IMR-90 (cell line): ENCODE results near the gene DGKE.

Experiments used
- FOS ChIP-seq: fragments of 150-350 bp; IDR thresholded peaks from 2 replicates; pipeline ENCODE4 v1.6.1; 2016; ENCODE audit warnings: low read depth, low read length
- MAFK ChIP-seq: IDR thresholded peaks from 2 replicates; pipeline ENCODE4 v1.6.1; 2012; ENCODE audit warnings: low read depth, low read length, improper control_type of control experiment
- NFE2L2 ChIP-seq: fragments of 150-350 bp; IDR thresholded peaks from 2 replicates; pipeline ENCODE4 v1.6.1; 2016; ENCODE audit warnings: low read depth, mild to moderate bottlenecking, low read length
- POLR2A ChIP-seq: IDR thresholded peaks from 2 replicates; pipeline ENCODE4 v1.6.1; 2012; ENCODE audit warnings: mild to moderate bottlenecking, low read depth, low read length
- RAD21 ChIP-seq: IDR thresholded peaks from 2 replicates; pipeline ENCODE4 v1.6.1; 2012; ENCODE audit warnings: low read length, improper control_type of control experiment
- RFX5 ChIP-seq: IDR thresholded peaks from 2 replicates; pipeline ENCODE4 v1.8.0; 2012; ENCODE audit warnings: low read depth, mild to moderate bottlenecking, low read length, moderate library complexity
- TF ChIP-seq, protein P1 (sequence below): conservative IDR thresholded peaks from 2 replicates; pipeline ENCODE4 v1.5.1; 2012; ENCODE audit warnings: mild to moderate bottlenecking, low read depth, low read length, improper control_type of control experiment
- TF ChIP-seq, protein P2 (sequence below): fragments of 150-350 bp; IDR thresholded peaks from 2 replicates; pipeline ENCODE4 v1.6.1; 2016; ENCODE audit warnings: low read depth, mild to moderate bottlenecking, low read length, moderate library complexity, borderline replicate concordance

DNA sequence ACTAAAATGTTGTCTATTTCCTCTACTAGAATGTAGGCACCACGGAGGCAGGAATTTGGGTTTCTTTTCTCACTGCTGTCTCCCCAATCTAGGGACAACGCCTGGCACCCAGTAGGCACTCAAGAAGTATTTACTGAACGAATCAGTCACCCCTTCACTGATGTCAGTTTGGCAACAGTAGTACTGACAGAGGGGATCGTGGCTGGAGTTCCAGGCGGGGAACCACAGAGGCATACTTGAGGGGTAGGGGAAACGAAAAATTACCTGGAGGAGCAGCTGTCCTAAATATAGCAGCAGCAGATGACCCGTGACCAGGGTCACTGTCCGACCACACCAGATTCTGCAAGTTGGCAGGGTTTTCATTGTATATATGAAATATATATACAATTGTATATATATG is 46.6 kb downstream of the DGKE start:
- TF ChIP-seq, protein P1, sequence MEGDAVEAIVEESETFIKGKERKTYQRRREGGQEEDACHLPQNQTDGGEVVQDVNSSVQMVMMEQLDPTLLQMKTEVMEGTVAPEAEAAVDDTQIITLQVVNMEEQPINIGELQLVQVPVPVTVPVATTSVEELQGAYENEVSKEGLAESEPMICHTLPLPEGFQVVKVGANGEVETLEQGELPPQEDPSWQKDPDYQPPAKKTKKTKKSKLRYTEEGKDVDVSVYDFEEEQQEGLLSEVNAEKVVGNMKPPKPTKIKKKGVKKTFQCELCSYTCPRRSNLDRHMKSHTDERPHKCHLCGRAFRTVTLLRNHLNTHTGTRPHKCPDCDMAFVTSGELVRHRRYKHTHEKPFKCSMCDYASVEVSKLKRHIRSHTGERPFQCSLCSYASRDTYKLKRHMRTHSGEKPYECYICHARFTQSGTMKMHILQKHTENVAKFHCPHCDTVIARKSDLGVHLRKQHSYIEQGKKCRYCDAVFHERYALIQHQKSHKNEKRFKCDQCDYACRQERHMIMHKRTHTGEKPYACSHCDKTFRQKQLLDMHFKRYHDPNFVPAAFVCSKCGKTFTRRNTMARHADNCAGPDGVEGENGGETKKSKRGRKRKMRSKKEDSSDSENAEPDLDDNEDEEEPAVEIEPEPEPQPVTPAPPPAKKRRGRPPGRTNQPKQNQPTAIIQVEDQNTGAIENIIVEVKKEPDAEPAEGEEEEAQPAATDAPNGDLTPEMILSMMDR = no peak
- TF ChIP-seq, protein P2, sequence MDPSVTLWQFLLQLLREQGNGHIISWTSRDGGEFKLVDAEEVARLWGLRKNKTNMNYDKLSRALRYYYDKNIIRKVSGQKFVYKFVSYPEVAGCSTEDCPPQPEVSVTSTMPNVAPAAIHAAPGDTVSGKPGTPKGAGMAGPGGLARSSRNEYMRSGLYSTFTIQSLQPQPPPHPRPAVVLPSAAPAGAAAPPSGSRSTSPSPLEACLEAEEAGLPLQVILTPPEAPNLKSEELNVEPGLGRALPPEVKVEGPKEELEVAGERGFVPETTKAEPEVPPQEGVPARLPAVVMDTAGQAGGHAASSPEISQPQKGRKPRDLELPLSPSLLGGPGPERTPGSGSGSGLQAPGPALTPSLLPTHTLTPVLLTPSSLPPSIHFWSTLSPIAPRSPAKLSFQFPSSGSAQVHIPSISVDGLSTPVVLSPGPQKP = no peak
- TF ChIP-seq FOS (no peak), POLR2A (no peak), RAD21 (no peak), NFE2L2 (no peak), MAFK (no peak), RFX5 (no peak)
